OCI-LY7 (cell line): Measurements from ENCODE around the gene WNK2.

Source experiments
- EZH2phosphoT487 ChIP-seq: fragments of 200-600 bp; sonication (generic); IDR thresholded peaks from 2 replicates; pipeline ENCODE4 v1.6.1; 2018; ENCODE audit warnings: low read depth, borderline replicate concordance, mild to moderate bottlenecking, mixed run types, antibody characterized with exemption, low read length, moderate library complexity, mixed read lengths
- TF ChIP-seq, protein P1 (sequence below): fragments of 200-600 bp; sonication (generic); conservative IDR thresholded peaks from 2 replicates; pipeline ENCODE4 v1.5.1; 2014; ENCODE audit warnings: mild to moderate bottlenecking, antibody characterized with exemption, low read length, moderate library complexity, mixed read lengths

GRCh38 chr9:93254061-93254481, 70.1 kb downstream of the WNK2 start:
- TF ChIP-seq, protein P1, sequence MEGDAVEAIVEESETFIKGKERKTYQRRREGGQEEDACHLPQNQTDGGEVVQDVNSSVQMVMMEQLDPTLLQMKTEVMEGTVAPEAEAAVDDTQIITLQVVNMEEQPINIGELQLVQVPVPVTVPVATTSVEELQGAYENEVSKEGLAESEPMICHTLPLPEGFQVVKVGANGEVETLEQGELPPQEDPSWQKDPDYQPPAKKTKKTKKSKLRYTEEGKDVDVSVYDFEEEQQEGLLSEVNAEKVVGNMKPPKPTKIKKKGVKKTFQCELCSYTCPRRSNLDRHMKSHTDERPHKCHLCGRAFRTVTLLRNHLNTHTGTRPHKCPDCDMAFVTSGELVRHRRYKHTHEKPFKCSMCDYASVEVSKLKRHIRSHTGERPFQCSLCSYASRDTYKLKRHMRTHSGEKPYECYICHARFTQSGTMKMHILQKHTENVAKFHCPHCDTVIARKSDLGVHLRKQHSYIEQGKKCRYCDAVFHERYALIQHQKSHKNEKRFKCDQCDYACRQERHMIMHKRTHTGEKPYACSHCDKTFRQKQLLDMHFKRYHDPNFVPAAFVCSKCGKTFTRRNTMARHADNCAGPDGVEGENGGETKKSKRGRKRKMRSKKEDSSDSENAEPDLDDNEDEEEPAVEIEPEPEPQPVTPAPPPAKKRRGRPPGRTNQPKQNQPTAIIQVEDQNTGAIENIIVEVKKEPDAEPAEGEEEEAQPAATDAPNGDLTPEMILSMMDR, result no peak
- no peak for TF ChIP-seq EZH2phosphoT487
